Body of pancreas (tissue), 4 donors: ENCODE results near the gene LIG3.

Experiments
- CTCF ChIP-seq, 7 experiments: fragments of 450-650 bp in 4 of 7; fragments of 200-600 bp in 3 of 7; sonication (generic) in 3 of 7; IDR thresholded peaks; one replicate each; pipeline ENCODE4 v1.5.1; 2016 to 2019; ENCODE audit warnings: antibody characterized with exemption in 7 of 7
- POLR2A ChIP-seq, 3 donors: fragments of 450-650 bp; IDR thresholded peaks; one replicate each; pipeline ENCODE4 v1.6.1; 2016; ENCODE audit warnings: antibody characterized with exemption in 3 of 3, mild to moderate bottlenecking in 2 of 3

- TF ChIP-seq POLR2A (IDR thresholded peaks at IDR 0.05) (no peak), CTCF (IDR thresholded peaks at IDR 0.05) (no peak)
These were observed 38.5 kb downstream of the LIG3 start for GRCh38 chr17:35018814-35019213.
